GM23338 (cell line): ENCODE measurements around the gene FAM161B. TPM values are rescaled to one million over a fixed set of nuclear protein-coding genes. Genes with fewer than 3 reads are reported as not detected.

Experiments used
- ATAC-seq: fragments of 200-7000 bp; cut with Tn5 transposase; 3 replicates; pipeline ENCODE4 v1.9.1; 2020
- DNase-seq: peaks from one replicate; pipeline ENCODE4 v3.0.0-alpha.2; 2015; ENCODE audit warnings: low spot score
- H2AFZ ChIP-seq: fragments of 200-600 bp; sonication (generic); 2 replicates; pipeline ENCODE4 v1.8.0; 2016; ENCODE audit warnings: antibody characterized with exemption, mild to moderate bottlenecking, moderate library complexity
- H3F3A ChIP-seq: fragments of 200-600 bp; sonication (generic); replicated peaks from 2 replicates; pipeline ENCODE4 v1.8.0; 2017; ENCODE audit warnings: antibody characterized with exemption, mixed run types, low read depth
- H3K27ac ChIP-seq: fragments of 200-600 bp; sonication (generic); 2 replicates; pipeline ENCODE4 v1.6.1; 2016; ENCODE audit warnings: low read depth
- H3K27me3 ChIP-seq: fragments of 200-600 bp; sonication (generic); 2 replicates; pipeline ENCODE4 v1.8.0; 2016; ENCODE audit warnings: mild to moderate bottlenecking, mixed run types, moderate library complexity; ENCODE audit not compliant: insufficient read depth
- H3K36me3 ChIP-seq: fragments of 200-600 bp; sonication (generic); 2 replicates; pipeline ENCODE4 v1.8.0; 2016; ENCODE audit warnings: mild to moderate bottlenecking; ENCODE audit not compliant: insufficient read depth
- H3K4me1 ChIP-seq: fragments of 200-600 bp; sonication (generic); 2 replicates; pipeline ENCODE4 v1.8.0; 2016; ENCODE audit warnings: mild to moderate bottlenecking, moderate library complexity; ENCODE audit not compliant: insufficient read depth
- H3K4me2 ChIP-seq: fragments of 200-600 bp; sonication (generic); 2 replicates; pipeline ENCODE4 v1.7.1; 2017; ENCODE audit warnings: mixed run types
- H3K4me3 ChIP-seq: fragments of 200-600 bp; sonication (generic); 2 replicates; pipeline ENCODE4 v1.6.1; 2016; ENCODE audit warnings: mixed run types
- H3K79me2 ChIP-seq: fragments of 200-600 bp; sonication (generic); replicated peaks from 2 replicates; pipeline ENCODE4 v1.8.0; 2017; ENCODE audit warnings: mild to moderate bottlenecking; ENCODE audit not compliant: insufficient read depth
- H3K9me2 ChIP-seq: fragments of 200-600 bp; sonication (generic); 2 replicates; pipeline ENCODE4 v1.8.0; 2017; ENCODE audit not compliant: insufficient read depth
- H4K20me1 ChIP-seq: fragments of 200-600 bp; sonication (generic); replicated peaks from 2 replicates; pipeline ENCODE4 v1.8.0; 2017; ENCODE audit warnings: mild to moderate bottlenecking; ENCODE audit not compliant: insufficient read depth
- H3K27ac Mint-ChIP-seq: 2 replicates; pipeline ENCODE4 v1.8.0; 2020; ENCODE audit warnings: inconsistent platforms, mild to moderate bottlenecking, moderate library complexity, mixed read lengths
- H3K27me3 Mint-ChIP-seq: 3 replicates; pipeline ENCODE4 v1.8.0; 2022; ENCODE audit warnings: low read depth, mild to moderate bottlenecking, moderate library complexity, mixed read lengths, inconsistent platforms; ENCODE audit not compliant: insufficient read depth, poor library complexity
- H3K36me3 Mint-ChIP-seq: 3 replicates; pipeline ENCODE4 v1.8.0; 2021; ENCODE audit warnings: low read depth, mild to moderate bottlenecking, inconsistent platforms, moderate library complexity, mixed read lengths
- H3K4me1 Mint-ChIP-seq: 3 replicates; pipeline ENCODE4 v1.8.0; 2020; ENCODE audit warnings: mild to moderate bottlenecking, inconsistent platforms, mixed read lengths
- H3K4me3 Mint-ChIP-seq: 3 replicates; pipeline ENCODE4 v1.8.0; 2021; ENCODE audit warnings: moderate library complexity, mild to moderate bottlenecking, inconsistent platforms, mixed read lengths
- H3K9me3 Mint-ChIP-seq: 3 replicates; pipeline ENCODE4 v1.8.0; 2020; ENCODE audit warnings: moderate library complexity, mild to moderate bottlenecking, inconsistent platforms, mixed read lengths
- CTCF ChIP-seq, 2 experiments: fragments of 200-600 bp in 1 of 2; sonication (generic) in 1 of 2; conservative IDR thresholded peaks; 2 replicates each; pipeline versions ENCODE4 v1.5.1 to v1.6.1; 2016 to 2017; ENCODE audit warnings: antibody characterized with exemption in 2 of 2, low read depth in 2 of 2, mild to moderate bottlenecking in 2 of 2, moderate library complexity in 1 of 2
- EZH2 ChIP-seq: fragments of 200-600 bp; sonication (generic); IDR thresholded peaks from one replicate; pipeline ENCODE4 v1.8.0; 2017; ENCODE audit warnings: antibody characterized with exemption, mild to moderate bottlenecking, low read depth; ENCODE audit not compliant: unreplicated experiment
- EZH2phosphoT487 ChIP-seq: fragments of 200-600 bp; sonication (generic); IDR thresholded peaks from one replicate; pipeline ENCODE4 v1.8.1; 2018; ENCODE audit warnings: antibody characterized with exemption; ENCODE audit not compliant: unreplicated experiment
- JUNB ChIP-seq: IDR thresholded peaks from one replicate; pipeline ENCODE4 v1.6.1; 2016; ENCODE audit warnings: antibody characterized with exemption; ENCODE audit not compliant: unreplicated experiment
- NANOG ChIP-seq: IDR thresholded peaks from 2 replicates; pipeline ENCODE4 v1.6.1; 2016; ENCODE audit warnings: antibody characterized with exemption, borderline replicate concordance
- POLR2AphosphoS5 ChIP-seq: IDR thresholded peaks from 2 replicates; pipeline ENCODE4 v1.6.1; 2016; ENCODE audit warnings: antibody characterized with exemption, low read depth
- REST ChIP-seq: IDR thresholded peaks from one replicate; pipeline ENCODE4 v1.6.1; 2018; ENCODE audit warnings: antibody characterized with exemption; ENCODE audit not compliant: unreplicated experiment
- STAT1 ChIP-seq: IDR thresholded peaks from one replicate; pipeline ENCODE4 v1.6.1; 2016; ENCODE audit warnings: antibody characterized with exemption; ENCODE audit not compliant: unreplicated experiment
- ZNF114 ChIP-seq: fragments of 250-450 bp; sonication (Bioruptor Pico); IDR thresholded peaks from 2 replicates; pipeline ENCODE4 v1.5.0; 2020; ENCODE audit warnings: mild to moderate bottlenecking, moderate library complexity
- ZNF331 ChIP-seq: fragments of 250-450 bp; sonication (Bioruptor Pico); IDR thresholded peaks from 2 replicates; pipeline ENCODE4 v1.5.0; 2020; ENCODE audit warnings: low read depth, mild to moderate bottlenecking, moderate library complexity
- ZNF462 ChIP-seq: fragments of 250-450 bp; sonication (Bioruptor Pico); IDR thresholded peaks from 2 replicates; pipeline ENCODE4 v1.5.0; 2020; ENCODE audit warnings: mild to moderate bottlenecking, moderate library complexity
- polyA plus RNA-seq: library from polyadenylated mRNA; unstranded; fragments of >200 nt; fragmentation: Nextera tagmentation; extraction: Ambion mirVana; gene quantifications from 2 replicates; pipeline ENCODE4 v1.2.1, GENCODE V29; 2016
- total RNA-seq: library from RNA; depleted of rRNA; stranded (reverse); fragments of >200 nt; shearing (Covaris generic); gene quantifications from 2 replicates; pipeline ENCODE4 v1.2.3, GENCODE V29; 2014

Gene FAM161B
- total and polyA plus RNA-seq, 2 experiments from 2014 or later: 0.28 to 2.8 TPM

DNA sequence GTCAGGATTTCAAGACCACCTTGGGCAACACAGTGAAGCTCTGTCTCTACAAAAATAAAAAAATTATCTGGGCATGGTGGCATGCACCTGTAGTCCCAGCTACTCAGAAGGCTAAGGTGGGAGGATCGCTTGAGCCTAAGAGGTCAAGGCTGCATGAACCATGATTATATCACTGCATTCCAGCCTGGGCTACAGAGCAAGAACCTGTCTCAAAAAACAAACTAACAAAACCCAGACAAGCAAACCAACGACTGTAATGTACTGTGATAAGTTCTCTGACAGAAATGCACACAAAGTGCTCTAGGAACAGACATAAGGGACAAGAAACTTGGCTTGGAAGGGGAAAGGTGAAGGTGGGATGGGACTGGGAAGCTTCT lies 46.8 kb upstream of the FAM161B start:
- no peaks in the 10 kb centered on the region; the same call in 1 of the 2 replicates for H4K20me1 ChIP-seq
- no peaks in the 10 kb centered on the region for H3K9me3 Mint-ChIP-seq
- no peak overlapping the region for H3K4me3 ChIP-seq
- no peak overlapping the region for H3K27ac ChIP-seq
- no peak overlapping the region for H3K4me2 ChIP-seq
- H3K36me3 Mint-ChIP-seq: no peaks in the 10 kb centered on the region
- H3K4me1 ChIP-seq: no peaks in the 10 kb centered on the region
- no peak for TF ChIP-seq JUNB
- no peak for TF ChIP-seq POLR2AphosphoS5
- no peak for TF ChIP-seq STAT1
- TF ChIP-seq CTCF (conservative IDR thresholded peaks at IDR 0.05; ENCODE audit: low read depth in 2 of 2): no peak
- no peak for TF ChIP-seq NANOG
- H3K27me3 Mint-ChIP-seq: peaks cover 2% of the 10 kb centered on the region
- H3K4me1 Mint-ChIP-seq: no peaks in the 10 kb centered on the region
- H3K27ac Mint-ChIP-seq: no peak overlapping the region
- no peaks in the 10 kb centered on the region for H3K27me3 ChIP-seq
- no peaks in the 10 kb centered on the region for H3F3A ChIP-seq
- no peaks in the 10 kb centered on the region for H3K79me2 ChIP-seq
- H3K4me3 Mint-ChIP-seq: no peak overlapping the region
- ATAC-seq: no peak
- no peak overlapping the region for H2AFZ ChIP-seq
- H3K36me3 ChIP-seq: no peaks in the 10 kb centered on the region
- no peak for DNase-seq
- no peaks in the 10 kb centered on the region for H3K9me2 ChIP-seq

- Histone ChIP-seq H3K4me1 (no peaks in the 10 kb centered on the region), H3K4me2 (no peak overlapping the region), H2AFZ (no peak overlapping the region), H3K27ac (no peak overlapping the region), H3K9me2 (no peaks in the 10 kb centered on the region), H4K20me1 (no peaks in the 10 kb centered on the region; the same call in 1 of the 2 replicates), H3K4me3 (no peak overlapping the region), H3K79me2 (no peaks in the 10 kb centered on the region), H3K36me3 (no peaks in the 10 kb centered on the region), H3F3A (no peaks in the 10 kb centered on the region), H3K27me3 (no peaks in the 10 kb centered on the region)
- ATAC-seq (no peak), DNase-seq (no peak)
- no peaks in the 10 kb centered on the region for H3K9me3 Mint-ChIP-seq
- H3K4me3 Mint-ChIP-seq: no peak overlapping the region
- H3K36me3 Mint-ChIP-seq: no peaks in the 10 kb centered on the region
- peaks cover 2% of the 10 kb centered on the region for H3K27me3 Mint-ChIP-seq
- H3K27ac Mint-ChIP-seq: peak overlapping the region; percentile 28; the same call in 1 of the 2 replicates
- no peaks in the 10 kb centered on the region for H3K4me1 Mint-ChIP-seq
- no peak for TF ChIP-seq REST
- TF ChIP-seq EZH2: no peak
- TF ChIP-seq ZNF114 (CRISPR knock-in tag): no peak
- TF ChIP-seq EZH2phosphoT487: no peak
- no peak for TF ChIP-seq STAT1
- TF ChIP-seq ZNF331: no peak
- TF ChIP-seq ZNF462 (CRISPR knock-in tag): no peak
These were observed 46.1 kb upstream of the FAM161B start for GRCh38 chr14:73995977-73996378.
